Activated naive CD8-positive, alpha-beta T cell (primary cell): ENCODE measurements around the gene CXorf38.

ENCODE experiments used
- H3K27ac Mint-ChIP-seq: one replicate; pipeline ENCODE4 v1.8.0; 2021; ENCODE audit warnings: mixed read lengths
- H3K27me3 Mint-ChIP-seq: one replicate; pipeline ENCODE4 v1.8.0; 2021; ENCODE audit warnings: mixed read lengths
- H3K36me3 Mint-ChIP-seq: one replicate; pipeline ENCODE4 v1.8.0; 2021; ENCODE audit warnings: mixed read lengths
- H3K4me1 Mint-ChIP-seq: one replicate; pipeline ENCODE4 v1.8.0; 2021; ENCODE audit warnings: low read depth, mixed read lengths
- H3K4me3 Mint-ChIP-seq: one replicate; pipeline ENCODE4 v1.8.0; 2021; ENCODE audit warnings: mild to moderate bottlenecking, mixed read lengths
- H3K9me3 Mint-ChIP-seq: one replicate; pipeline ENCODE4 v1.8.0; 2021; ENCODE audit warnings: low read depth, mixed read lengths

Gene CXorf38, protein sequence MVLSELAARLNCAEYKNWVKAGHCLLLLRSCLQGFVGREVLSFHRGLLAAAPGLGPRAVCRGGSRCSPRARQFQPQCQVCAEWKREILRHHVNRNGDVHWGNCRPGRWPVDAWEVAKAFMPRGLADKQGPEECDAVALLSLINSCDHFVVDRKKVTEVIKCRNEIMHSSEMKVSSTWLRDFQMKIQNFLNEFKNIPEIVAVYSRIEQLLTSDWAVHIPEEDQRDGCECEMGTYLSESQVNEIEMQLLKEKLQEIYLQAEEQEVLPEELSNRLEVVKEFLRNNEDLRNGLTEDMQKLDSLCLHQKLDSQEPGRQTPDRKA

DNA sequence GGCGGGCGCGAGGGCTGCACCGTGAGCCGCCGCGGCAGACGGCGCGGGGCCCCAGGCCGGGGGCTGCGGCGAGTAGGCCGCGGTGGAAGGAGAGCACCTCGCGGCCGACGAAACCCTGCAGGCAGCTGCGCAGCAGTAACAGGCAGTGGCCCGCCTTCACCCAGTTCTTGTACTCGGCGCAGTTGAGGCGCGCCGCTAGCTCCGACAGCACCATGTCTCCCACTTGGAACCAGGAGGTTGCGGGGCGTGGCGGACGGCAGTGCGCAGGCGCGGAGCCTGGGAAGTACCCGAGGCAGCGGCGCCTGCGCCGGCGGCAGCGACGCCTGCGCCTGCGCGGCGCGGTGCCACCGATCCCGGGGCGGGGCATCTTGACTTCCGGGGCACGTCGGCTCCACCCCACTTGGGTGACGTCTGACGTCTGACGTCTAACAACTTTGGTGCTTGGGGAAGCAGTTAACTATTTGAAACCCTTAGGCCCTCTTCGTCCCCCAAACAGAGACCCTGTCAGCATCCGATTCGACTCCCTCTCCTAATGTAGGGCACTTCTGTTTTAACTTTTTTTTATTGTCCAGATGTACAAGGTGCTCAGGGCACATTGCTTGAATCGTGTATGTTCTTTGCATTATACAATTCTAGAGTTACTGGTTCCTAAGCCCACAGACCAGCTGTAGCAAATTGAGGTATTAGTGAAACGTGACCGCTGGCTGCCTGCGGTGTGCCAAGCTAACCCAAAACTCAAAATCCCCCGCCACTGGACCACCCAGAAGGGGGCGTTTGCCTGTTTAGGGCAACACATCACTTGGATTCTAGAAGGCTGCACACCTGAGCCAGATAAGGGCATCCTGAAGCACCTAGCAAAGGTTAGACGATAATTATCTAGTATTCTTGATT is at the start of gene CXorf38:
Gene CXorf38 (minus strand): TSS at position 255 of the 891 bp plus-strand sequence. CDS start 41 bp downstream, at position 214.
- Mint-ChIP-seq H3K9me3 (no peaks in the 10 kb centered on the region), H3K36me3 (peaks cover 2% of the 10 kb centered on the region), H3K27ac (peak within 1 kb of the TSS; percentile 96), H3K4me1 (peaks cover 27% of the 10 kb centered on the region), H3K4me3 (peak within 1 kb of the TSS; percentile 97), H3K27me3 (no peaks in the 10 kb centered on the region)

GRCh38 chrX:40694802-40695201 is 47.4 kb upstream of the CXorf38 start:
- Mint-ChIP-seq H3K27me3 (no peaks in the 10 kb centered on the region), H3K36me3 (no peaks in the 10 kb centered on the region), H3K27ac (no peak overlapping the region), H3K4me1 (peaks cover 3% of the 10 kb centered on the region), H3K9me3 (no peaks in the 10 kb centered on the region), H3K4me3 (no peak overlapping the region)

DNA sequence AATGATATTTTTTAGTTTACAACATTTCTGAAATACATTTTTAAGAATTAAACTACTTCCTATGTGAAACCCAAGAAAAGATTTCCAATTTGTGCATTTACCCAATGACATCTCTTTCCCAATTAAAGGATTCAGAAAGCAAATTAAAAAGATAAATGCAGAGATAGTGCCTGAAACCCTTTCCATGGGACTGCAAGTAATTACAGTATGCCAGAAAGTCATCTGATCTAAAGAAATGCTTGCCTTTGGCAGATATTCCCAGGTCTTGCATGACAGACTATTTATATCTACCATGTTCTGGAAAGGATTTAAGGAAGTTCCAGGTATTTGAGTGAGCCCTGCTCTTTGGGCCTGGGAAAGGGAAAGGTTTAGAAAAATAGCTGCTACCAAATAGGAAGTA is 41.6 kb upstream of the CXorf38 start:
- Mint-ChIP-seq H3K27ac (no peak overlapping the region), H3K27me3 (no peaks in the 10 kb centered on the region), H3K9me3 (no peaks in the 10 kb centered on the region), H3K36me3 (peaks cover 8% of the 10 kb centered on the region), H3K4me1 (peaks cover 11% of the 10 kb centered on the region), H3K4me3 (no peak overlapping the region)

GRCh38 chrX:40687169-40687568 is 39.8 kb upstream of the CXorf38 start:
- H3K9me3 Mint-ChIP-seq: no peaks in the 10 kb centered on the region
- no peaks in the 10 kb centered on the region for H3K27me3 Mint-ChIP-seq
- no peak overlapping the region for H3K27ac Mint-ChIP-seq
- no peak overlapping the region for H3K4me3 Mint-ChIP-seq
- peaks cover 13% of the 10 kb centered on the region for H3K4me1 Mint-ChIP-seq
- H3K36me3 Mint-ChIP-seq: peaks cover 8% of the 10 kb centered on the region

- Mint-ChIP-seq H3K4me1 (peaks cover 13% of the 10 kb centered on the region), H3K27me3 (no peaks in the 10 kb centered on the region), H3K4me3 (no peak overlapping the region), H3K27ac (no peak overlapping the region), H3K9me3 (no peaks in the 10 kb centered on the region), H3K36me3 (peaks cover 8% of the 10 kb centered on the region)
Observed at GRCh38 chrX:40685362-40685918, 38.1 kb upstream of the CXorf38 start.

- no peak overlapping the region for H3K27ac Mint-ChIP-seq
- H3K4me3 Mint-ChIP-seq: no peak overlapping the region
- no peaks in the 10 kb centered on the region for H3K9me3 Mint-ChIP-seq
- no peaks in the 10 kb centered on the region for H3K27me3 Mint-ChIP-seq
- H3K4me1 Mint-ChIP-seq: peaks cover 13% of the 10 kb centered on the region
- H3K36me3 Mint-ChIP-seq: peaks cover 8% of the 10 kb centered on the region
Observed at GRCh38 chrX:40684092-40684491, 36.7 kb upstream of the CXorf38 start.

DNA sequence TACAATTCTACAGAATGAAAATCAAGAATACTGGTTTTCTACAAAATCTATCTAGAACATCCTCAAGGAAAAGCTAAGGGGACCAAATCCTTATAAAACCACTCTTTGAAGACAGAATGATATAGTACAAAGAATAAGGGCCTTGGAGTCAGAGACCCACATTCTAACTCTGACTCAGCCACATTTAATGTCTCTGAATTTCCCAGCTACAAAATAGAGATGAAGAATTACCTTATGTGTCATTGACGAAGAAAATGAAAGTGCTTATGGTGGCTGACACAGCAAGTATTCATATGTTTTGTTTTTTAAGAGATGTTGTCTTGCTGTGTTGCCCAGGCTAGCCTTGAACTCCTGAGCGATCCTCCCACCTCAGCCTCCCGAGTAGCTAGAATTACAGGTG is 35.9 kb upstream of the CXorf38 start:
- Mint-ChIP-seq H3K36me3 (peaks cover 8% of the 10 kb centered on the region), H3K9me3 (no peaks in the 10 kb centered on the region), H3K27me3 (no peaks in the 10 kb centered on the region), H3K4me1 (peaks cover 15% of the 10 kb centered on the region), H3K4me3 (no peak overlapping the region), H3K27ac (peak overlapping the region; percentile 41)

- H3K9me3 Mint-ChIP-seq: no peaks in the 10 kb centered on the region
- no peak overlapping the region for H3K27ac Mint-ChIP-seq
- no peak overlapping the region for H3K4me3 Mint-ChIP-seq
- H3K27me3 Mint-ChIP-seq: no peaks in the 10 kb centered on the region
- peaks cover 2% of the 10 kb centered on the region for H3K36me3 Mint-ChIP-seq
- no peaks in the 10 kb centered on the region for H3K4me1 Mint-ChIP-seq
Observed at GRCh38 chrX:40671126-40671525, 23.8 kb upstream of the CXorf38 start.

- H3K4me1 Mint-ChIP-seq: no peaks in the 10 kb centered on the region
- H3K4me3 Mint-ChIP-seq: no peak overlapping the region
- H3K9me3 Mint-ChIP-seq: no peaks in the 10 kb centered on the region
- H3K36me3 Mint-ChIP-seq: peaks cover 2% of the 10 kb centered on the region
- H3K27me3 Mint-ChIP-seq: no peaks in the 10 kb centered on the region
- H3K27ac Mint-ChIP-seq: no peak overlapping the region
Observed at GRCh38 chrX:40663880-40664630, 16.7 kb upstream of the CXorf38 start.

DNA sequence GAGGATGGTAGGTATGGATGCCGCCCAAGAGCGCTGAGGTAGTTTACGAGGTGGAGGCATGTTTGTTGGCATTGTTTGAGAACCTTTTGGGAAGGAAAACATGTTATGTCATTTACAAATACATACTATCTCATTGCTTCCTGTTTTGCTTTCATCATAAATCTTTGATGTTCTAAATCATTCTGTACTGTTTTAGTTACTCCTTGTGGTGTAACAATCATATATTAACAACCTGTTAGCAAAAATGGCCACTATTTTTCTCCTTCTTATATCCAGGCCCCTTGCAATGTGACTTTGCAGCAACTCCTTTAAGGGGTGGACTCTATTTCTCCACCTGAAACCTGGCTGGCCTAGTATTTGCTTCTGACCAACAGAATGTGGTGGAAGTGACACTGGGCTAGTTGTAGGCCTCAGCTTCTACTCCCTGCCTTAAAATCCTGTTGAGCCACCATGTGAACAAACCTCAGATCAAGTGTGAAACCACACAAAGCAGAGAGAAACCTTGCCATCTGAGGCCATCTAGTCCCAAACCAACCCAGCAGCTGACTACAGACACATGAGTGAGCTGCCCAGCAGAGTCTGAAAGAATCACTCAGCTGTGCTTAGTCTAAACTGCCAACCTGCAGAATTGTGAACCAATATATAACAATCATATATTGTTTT is 15.8 kb upstream of the CXorf38 start:
- Mint-ChIP-seq H3K36me3 (peaks cover 2% of the 10 kb centered on the region), H3K4me1 (no peaks in the 10 kb centered on the region), H3K9me3 (no peaks in the 10 kb centered on the region), H3K4me3 (no peak overlapping the region), H3K27ac (no peak overlapping the region), H3K27me3 (no peaks in the 10 kb centered on the region)

DNA sequence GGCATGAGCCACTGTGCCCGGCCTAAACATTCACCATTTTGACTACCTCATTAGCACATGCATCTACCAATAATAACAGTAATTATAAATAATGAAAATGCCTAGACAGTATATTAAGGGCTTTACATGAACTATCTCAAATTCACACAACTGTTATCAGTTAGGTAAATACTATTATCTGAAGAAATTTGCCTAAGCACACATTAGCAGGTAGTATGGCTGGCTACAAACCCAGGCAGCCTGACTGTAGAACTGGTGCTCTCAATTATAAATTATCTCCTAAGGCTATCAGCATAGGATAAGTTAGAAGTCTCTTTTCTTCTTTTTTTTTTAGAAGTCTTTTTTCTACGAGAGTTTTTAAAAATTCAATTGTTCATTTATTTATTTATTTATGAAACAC is 14.1 kb upstream of the CXorf38 start:
- no peaks in the 10 kb centered on the region for H3K4me1 Mint-ChIP-seq
- H3K36me3 Mint-ChIP-seq: no peaks in the 10 kb centered on the region

GRCh38 chrX:40660381-40660780 is 13.0 kb upstream of the CXorf38 start:
- Mint-ChIP-seq H3K36me3 (no peaks in the 10 kb centered on the region), H3K27me3 (no peaks in the 10 kb centered on the region), H3K4me3 (no peak overlapping the region), H3K27ac (no peak overlapping the region), H3K4me1 (no peaks in the 10 kb centered on the region), H3K9me3 (no peaks in the 10 kb centered on the region)

More for the DNA sequence above, 14.1 kb upstream of the CXorf38 start:
- no peak overlapping the region for H3K4me3 Mint-ChIP-seq
- H3K27ac Mint-ChIP-seq: no peak overlapping the region
- no peaks in the 10 kb centered on the region for H3K27me3 Mint-ChIP-seq
- H3K9me3 Mint-ChIP-seq: no peaks in the 10 kb centered on the region

DNA sequence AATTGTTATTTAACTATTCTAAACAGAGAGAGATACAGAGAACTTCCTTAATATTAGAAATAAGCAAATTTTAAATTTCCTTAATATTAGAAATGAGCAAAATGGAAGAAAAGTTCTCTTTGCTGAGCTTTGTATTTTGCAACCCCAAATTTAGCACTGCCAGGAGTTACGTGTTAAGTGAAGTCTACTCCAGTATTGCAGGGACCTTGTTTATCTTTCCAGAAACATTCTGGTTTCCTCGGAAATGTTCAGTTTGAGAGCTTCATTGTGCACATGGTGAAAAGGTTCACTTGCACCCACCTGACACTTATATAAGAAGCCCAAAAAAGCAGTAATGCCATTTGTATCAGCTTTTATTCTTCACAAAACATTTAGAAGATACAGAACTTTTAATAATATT is 6.2 kb upstream of the CXorf38 start:
- Mint-ChIP-seq H3K4me3 (no peak overlapping the region), H3K27me3 (no peaks in the 10 kb centered on the region), H3K27ac (no peak overlapping the region), H3K4me1 (peaks cover 2% of the 10 kb centered on the region), H3K36me3 (no peaks in the 10 kb centered on the region), H3K9me3 (no peaks in the 10 kb centered on the region)

DNA sequence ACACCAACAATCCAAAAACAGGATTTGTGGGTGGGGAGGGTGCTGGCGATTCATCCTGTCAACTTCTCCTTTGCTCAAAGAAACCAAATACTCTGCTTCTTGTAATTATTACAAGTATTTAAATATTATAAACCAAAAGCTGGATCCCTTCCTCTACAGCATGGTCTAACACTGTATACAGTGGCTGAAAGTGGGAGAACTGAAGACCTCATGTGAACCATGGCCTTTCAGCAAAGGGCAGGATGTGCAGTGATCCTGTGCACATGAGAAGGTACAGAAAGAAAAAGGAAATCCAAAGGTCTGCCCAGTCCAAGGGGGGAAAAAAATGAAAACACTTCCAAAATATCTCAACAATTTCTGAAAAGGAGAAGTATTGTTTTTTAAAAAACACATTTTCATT is 5.3 kb upstream of the CXorf38 start:
- Mint-ChIP-seq H3K27ac (peak overlapping the region; percentile 2), H3K36me3 (no peaks in the 10 kb centered on the region), H3K4me3 (no peak overlapping the region), H3K27me3 (no peaks in the 10 kb centered on the region), H3K4me1 (peaks cover 3% of the 10 kb centered on the region), H3K9me3 (no peaks in the 10 kb centered on the region)
